Peyer's patch (tissue), 4 donors: Measurements from ENCODE around the gene IGSF5.

Source experiments
- CTCF ChIP-seq, 6 experiments: fragments of 450-650 bp in 4 of 6; fragments of 200-600 bp in 2 of 6; sonication (generic) in 1 of 6; IDR thresholded peaks; one replicate each; pipeline ENCODE4 v1.5.1; 2017 to 2019; ENCODE audit warnings: antibody characterized with exemption in 6 of 6, mild to moderate bottlenecking in 3 of 6, moderate library complexity in 1 of 6
- POLR2A ChIP-seq, 2 donors: fragments of 450-650 bp; IDR thresholded peaks; one replicate each; pipeline ENCODE4 v1.5.1; 2017; ENCODE audit warnings: antibody characterized with exemption in 2 of 2, mild to moderate bottlenecking in 2 of 2, moderate library complexity in 2 of 2

- TF ChIP-seq POLR2A (IDR thresholded peaks at IDR 0.05) (no peak), CTCF (IDR thresholded peaks at IDR 0.05) (no peak)
Measured at GRCh38 chr21:39845571-39846130, 100.7 kb downstream of the IGSF5 start.
